K562 (cell line): Measurements from ENCODE around the gene CALM3. TPM values are rescaled to one million over a fixed set of nuclear protein-coding genes. Genes with fewer than 3 reads are reported as not detected.

Experiments
- DPF2 ChIP-seq: fragments of 450-650 bp; IDR thresholded peaks from 2 replicates; pipeline ENCODE4 v1.6.1; 2016
- HDAC1 ChIP-seq, 2 experiments: fragments of 450-650 bp; IDR thresholded peaks; 2 replicates each; pipeline ENCODE4 v1.6.1; 2016 to 2017; ENCODE audit warnings: inconsistent platforms in 1 of 2, mild to moderate bottlenecking in 1 of 2, moderate library complexity in 1 of 2
- KLF1 ChIP-seq: fragments of 450-650 bp; IDR thresholded peaks from 2 replicates; pipeline ENCODE4 v1.6.1; 2016; ENCODE audit warnings: missing genetic modification characterization, missing compliant biosample characterization
- MYC ChIP-seq, 2 experiments: fragments of 250-450 bp in 1 of 2; sonication (Bioruptor Pico) in 1 of 2; IDR thresholded peaks; 2 replicates each; pipeline versions ENCODE4 v1.5.1 to v1.6.1; 2012 to 2021; ENCODE audit warnings: low read depth in 2 of 2, borderline replicate concordance in 1 of 2, improper control_type of control experiment in 1 of 2, low read length in 1 of 2, mild to moderate bottlenecking in 1 of 2, moderate library complexity in 1 of 2
- PCBP2 ChIP-seq: fragments of 200-400 bp; formaldehyde crosslinking; IDR thresholded peaks from 2 replicates; pipeline ENCODE4 v1.6.1; 2018; ENCODE audit warnings: low read length, low read depth, mild to moderate bottlenecking, moderate library complexity; ENCODE audit not compliant: poor library complexity, severe bottlenecking
- YY1 ChIP-seq, 3 experiments: IDR thresholded peaks; 2 replicates each; pipeline ENCODE4 v1.6.1; 2011; ENCODE audit warnings: low read length in 2 of 3, mild to moderate bottlenecking in 2 of 3, moderate library complexity in 2 of 3, borderline replicate concordance in 1 of 3, control low read depth in 1 of 3, low read depth in 1 of 3; ENCODE audit not compliant: insufficient read depth in 3 of 3, insufficient replicate concordance in 2 of 3, control insufficient read depth in 1 of 3, insufficient read length in 1 of 3; ENCODE audit errors: extremely low read depth in 1 of 3
- ZNF584 ChIP-seq: fragments of 200-800 bp; sonication (Bioruptor generic); IDR thresholded peaks from 2 replicates; pipeline ENCODE4 v1.6.1; 2016; ENCODE audit warnings: low read depth, mild to moderate bottlenecking, missing genetic modification characterization, missing compliant biosample characterization
- polyA plus RNA-seq, 8 experiments: library from polyadenylated mRNA; depleted of rRNA in 4 of 8; stranded (reverse) in 5 of 8; unstranded in 3 of 8; fragments of >200 nt; fragmentation: Nextera tagmentation in 2 of 8; fragmentation: Illumina TruSeq in 1 of 8; extraction: Ambion mirVana in 2 of 8; extraction: Trizol in 1 of 8; gene quantifications; 2 replicates each; pipeline versions ENCODE4 v1.2.1 to v1.2.3, GENCODE V29; 2011 to 2014; ENCODE audit warnings: inconsistent platforms in 1 of 8, missing spikeins in 1 of 8
- total RNA-seq, 7 experiments: library from RNA; depleted of rRNA in 6 of 7; stranded (reverse); fragments of >200 nt in 6 of 7; fragmentation: Illumina TruSeq in 2 of 7; extraction: Trizol in 2 of 7; gene quantifications; 2 replicates each; pipeline versions ENCODE4 v1.2.1 to v1.2.3, GENCODE V29; 2011 to 2021; ENCODE audit warnings: low replicate concordance in 1 of 7
- TF ChIP-seq, protein P1 (sequence below), 2 experiments: fragments of 450-650 bp; formaldehyde crosslinking in 1 of 2; IDR thresholded peaks; 2 replicates each; pipeline versions ENCODE4 v1.4.0 to v1.6.1; 2014 to 2020; ENCODE audit warnings: mild to moderate bottlenecking in 2 of 2, borderline replicate concordance in 1 of 2, low read depth in 1 of 2
- TF ChIP-seq, protein P2 (sequence below): sonication (generic); formaldehyde crosslinking; IDR thresholded peaks from 2 replicates; pipeline ENCODE4 v1.8.1; 2023; ENCODE audit warnings: mild to moderate bottlenecking, missing genetic modification reagents
- TF ChIP-seq, protein P3 (sequence below): fragments of 450-650 bp; IDR thresholded peaks from 2 replicates; pipeline ENCODE4 v1.6.1; 2018; ENCODE audit not compliant: partially characterized antibody

The CALM3 gene
- total and polyA plus RNA-seq, 9 of the 15 experiments (the other 6 are each of a cell fraction or from before 2014, with no cell fraction given), result 34.6 to 350 (median 156) TPM

DNA sequence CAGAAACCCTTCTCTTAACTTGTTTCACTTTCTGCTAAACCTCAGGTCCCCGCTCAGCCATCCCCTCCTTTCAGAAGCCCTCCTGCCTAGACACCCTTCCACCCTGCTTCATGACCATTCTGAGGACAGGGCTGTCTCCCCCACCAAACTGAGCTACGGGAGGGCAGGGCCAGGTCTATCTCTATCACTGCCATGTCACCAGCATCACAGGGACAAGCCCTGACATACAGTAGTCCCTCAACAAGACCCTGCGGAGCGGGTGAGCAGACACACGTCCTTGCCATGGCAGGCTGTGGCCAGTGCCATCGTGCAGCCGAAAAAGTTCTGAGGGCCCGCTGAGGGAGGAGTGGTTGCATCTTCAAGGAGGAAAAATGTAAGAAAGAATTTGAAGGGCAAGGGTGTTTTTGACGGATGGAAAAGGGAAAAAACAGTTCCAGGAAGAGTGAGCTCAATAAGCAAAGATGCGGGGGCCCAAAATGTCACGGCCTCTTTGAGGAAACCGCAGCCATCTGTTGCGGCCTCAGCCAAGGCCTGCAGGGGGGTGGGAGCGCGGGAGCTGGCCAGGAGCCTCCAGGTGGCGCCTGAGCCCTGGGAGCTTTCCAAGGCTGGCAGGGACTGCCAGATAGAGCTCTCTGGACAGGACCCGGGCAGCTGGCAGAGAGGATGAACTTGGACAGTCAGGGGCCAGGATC is 15.6 kb downstream of the CALM3 start (continued):
- TF ChIP-seq, protein P1, sequence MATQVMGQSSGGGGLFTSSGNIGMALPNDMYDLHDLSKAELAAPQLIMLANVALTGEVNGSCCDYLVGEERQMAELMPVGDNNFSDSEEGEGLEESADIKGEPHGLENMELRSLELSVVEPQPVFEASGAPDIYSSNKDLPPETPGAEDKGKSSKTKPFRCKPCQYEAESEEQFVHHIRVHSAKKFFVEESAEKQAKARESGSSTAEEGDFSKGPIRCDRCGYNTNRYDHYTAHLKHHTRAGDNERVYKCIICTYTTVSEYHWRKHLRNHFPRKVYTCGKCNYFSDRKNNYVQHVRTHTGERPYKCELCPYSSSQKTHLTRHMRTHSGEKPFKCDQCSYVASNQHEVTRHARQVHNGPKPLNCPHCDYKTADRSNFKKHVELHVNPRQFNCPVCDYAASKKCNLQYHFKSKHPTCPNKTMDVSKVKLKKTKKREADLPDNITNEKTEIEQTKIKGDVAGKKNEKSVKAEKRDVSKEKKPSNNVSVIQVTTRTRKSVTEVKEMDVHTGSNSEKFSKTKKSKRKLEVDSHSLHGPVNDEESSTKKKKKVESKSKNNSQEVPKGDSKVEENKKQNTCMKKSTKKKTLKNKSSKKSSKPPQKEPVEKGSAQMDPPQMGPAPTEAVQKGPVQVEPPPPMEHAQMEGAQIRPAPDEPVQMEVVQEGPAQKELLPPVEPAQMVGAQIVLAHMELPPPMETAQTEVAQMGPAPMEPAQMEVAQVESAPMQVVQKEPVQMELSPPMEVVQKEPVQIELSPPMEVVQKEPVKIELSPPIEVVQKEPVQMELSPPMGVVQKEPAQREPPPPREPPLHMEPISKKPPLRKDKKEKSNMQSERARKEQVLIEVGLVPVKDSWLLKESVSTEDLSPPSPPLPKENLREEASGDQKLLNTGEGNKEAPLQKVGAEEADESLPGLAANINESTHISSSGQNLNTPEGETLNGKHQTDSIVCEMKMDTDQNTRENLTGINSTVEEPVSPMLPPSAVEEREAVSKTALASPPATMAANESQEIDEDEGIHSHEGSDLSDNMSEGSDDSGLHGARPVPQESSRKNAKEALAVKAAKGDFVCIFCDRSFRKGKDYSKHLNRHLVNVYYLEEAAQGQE (IDR thresholded peaks at IDR 0.05; ENCODE audit: borderline replicate concordance), result peak; percentile 74; the same call in 1 of the 2 replicates
- TF ChIP-seq, protein P1 (CRISPR knock-in tag; IDR thresholded peaks at IDR 0.05; ENCODE audit: low read depth), result no peak
- TF ChIP-seq YY1 (IDR thresholded peaks at IDR 0.05; ENCODE audit: borderline replicate concordance in 1 of 3, control insufficient read depth in 1 of 3, extremely low read depth in 1 of 3, insufficient read depth in 3 of 3, insufficient read length in 1 of 3, insufficient replicate concordance in 2 of 3, low read depth in 1 of 3, low read length in 2 of 3), result peak in 2 of 3 experiments; percentile 31 to 41
- TF ChIP-seq, protein P2, sequence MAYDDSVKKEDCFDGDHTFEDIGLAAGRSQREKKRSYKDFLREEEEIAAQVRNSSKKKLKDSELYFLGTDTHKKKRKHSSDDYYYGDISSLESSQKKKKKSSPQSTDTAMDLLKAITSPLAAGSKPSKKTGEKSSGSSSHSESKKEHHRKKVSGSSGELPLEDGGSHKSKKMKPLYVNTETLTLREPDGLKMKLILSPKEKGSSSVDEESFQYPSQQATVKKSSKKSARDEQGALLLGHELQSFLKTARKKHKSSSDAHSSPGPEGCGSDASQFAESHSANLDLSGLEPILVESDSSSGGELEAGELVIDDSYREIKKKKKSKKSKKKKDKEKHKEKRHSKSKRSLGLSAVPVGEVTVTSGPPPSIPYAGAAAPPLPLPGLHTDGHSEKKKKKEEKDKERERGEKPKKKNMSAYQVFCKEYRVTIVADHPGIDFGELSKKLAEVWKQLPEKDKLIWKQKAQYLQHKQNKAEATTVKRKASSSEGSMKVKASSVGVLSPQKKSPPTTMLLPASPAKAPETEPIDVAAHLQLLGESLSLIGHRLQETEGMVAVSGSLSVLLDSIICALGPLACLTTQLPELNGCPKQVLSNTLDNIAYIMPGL, result no peak
- no peak for TF ChIP-seq KLF1 (tag)
- TF ChIP-seq, protein P3, sequence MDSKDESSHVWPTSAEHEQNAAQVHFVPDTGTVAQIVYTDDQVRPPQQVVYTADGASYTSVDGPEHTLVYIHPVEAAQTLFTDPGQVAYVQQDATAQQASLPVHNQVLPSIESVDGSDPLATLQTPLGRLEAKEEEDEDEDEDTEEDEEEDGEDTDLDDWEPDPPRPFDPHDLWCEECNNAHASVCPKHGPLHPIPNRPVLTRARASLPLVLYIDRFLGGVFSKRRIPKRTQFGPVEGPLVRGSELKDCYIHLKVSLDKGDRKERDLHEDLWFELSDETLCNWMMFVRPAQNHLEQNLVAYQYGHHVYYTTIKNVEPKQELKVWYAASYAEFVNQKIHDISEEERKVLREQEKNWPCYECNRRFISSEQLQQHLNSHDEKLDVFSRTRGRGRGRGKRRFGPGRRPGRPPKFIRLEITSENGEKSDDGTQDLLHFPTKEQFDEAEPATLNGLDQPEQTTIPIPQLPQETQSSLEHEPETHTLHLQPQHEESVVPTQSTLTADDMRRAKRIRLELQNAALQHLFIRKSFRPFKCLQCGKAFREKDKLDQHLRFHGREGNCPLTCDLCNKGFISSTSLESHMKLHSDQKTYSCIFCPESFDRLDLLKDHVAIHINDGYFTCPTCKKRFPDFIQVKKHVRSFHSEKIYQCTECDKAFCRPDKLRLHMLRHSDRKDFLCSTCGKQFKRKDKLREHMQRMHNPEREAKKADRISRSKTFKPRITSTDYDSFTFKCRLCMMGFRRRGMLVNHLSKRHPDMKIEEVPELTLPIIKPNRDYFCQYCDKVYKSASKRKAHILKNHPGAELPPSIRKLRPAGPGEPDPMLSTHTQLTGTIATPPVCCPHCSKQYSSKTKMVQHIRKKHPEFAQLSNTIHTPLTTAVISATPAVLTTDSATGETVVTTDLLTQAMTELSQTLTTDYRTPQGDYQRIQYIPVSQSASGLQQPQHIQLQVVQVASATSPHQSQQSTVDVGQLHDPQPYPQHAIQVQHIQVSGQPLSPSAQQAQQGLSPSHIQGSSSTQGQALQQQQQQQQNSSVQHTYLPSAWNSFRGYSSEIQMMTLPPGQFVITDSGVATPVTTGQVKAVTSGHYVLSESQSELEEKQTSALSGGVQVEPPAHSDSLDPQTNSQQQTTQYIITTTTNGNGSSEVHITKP, result peak; percentile 52
- TF ChIP-seq DPF2, result no peak
- TF ChIP-seq HDAC1 (IDR thresholded peaks at IDR 0.05), result no peak
- TF ChIP-seq PCBP2, result no peak
- TF ChIP-seq ZNF584, result no peak
- 0 out of 2 replicates have a peak, but pooled peaks have one; percentile 24 for TF ChIP-seq MYC (IDR thresholded peaks at IDR 0.05; ENCODE audit: low read depth, low read length)
- TF ChIP-seq MYC (CRISPR knock-in tag; IDR thresholded peaks at IDR 0.05; ENCODE audit: borderline replicate concordance, low read depth), result no peak
